GM21529 (cell line): Measurements from ENCODE around the gene TTLL9.
"Not testable (repeated sequence)": the region's sequence is repeated elsewhere in the genome, so short reads cannot be mapped to it uniquely, and the experiment has no call there.

Experiments
- ATAC-seq: cut with Tn5 transposase; IDR thresholded peaks from one replicate; pipeline ENCODE4 v1.9.1; 2021; ENCODE audit not compliant: unreplicated experiment

TTLL9 gene, protein sequence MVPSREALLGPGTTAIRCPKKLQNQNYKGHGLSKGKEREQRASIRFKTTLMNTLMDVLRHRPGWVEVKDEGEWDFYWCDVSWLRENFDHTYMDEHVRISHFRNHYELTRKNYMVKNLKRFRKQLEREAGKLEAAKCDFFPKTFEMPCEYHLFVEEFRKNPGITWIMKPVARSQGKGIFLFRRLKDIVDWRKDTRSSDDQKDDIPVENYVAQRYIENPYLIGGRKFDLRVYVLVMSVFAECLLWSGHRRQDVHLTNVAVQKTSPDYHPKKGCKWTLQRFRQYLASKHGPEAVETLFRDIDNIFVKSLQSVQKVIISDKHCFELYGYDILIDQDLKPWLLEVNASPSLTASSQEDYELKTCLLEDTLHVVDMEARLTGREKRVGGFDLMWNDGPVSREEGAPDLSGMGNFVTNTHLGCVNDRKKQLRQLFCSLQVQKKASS

DNA sequence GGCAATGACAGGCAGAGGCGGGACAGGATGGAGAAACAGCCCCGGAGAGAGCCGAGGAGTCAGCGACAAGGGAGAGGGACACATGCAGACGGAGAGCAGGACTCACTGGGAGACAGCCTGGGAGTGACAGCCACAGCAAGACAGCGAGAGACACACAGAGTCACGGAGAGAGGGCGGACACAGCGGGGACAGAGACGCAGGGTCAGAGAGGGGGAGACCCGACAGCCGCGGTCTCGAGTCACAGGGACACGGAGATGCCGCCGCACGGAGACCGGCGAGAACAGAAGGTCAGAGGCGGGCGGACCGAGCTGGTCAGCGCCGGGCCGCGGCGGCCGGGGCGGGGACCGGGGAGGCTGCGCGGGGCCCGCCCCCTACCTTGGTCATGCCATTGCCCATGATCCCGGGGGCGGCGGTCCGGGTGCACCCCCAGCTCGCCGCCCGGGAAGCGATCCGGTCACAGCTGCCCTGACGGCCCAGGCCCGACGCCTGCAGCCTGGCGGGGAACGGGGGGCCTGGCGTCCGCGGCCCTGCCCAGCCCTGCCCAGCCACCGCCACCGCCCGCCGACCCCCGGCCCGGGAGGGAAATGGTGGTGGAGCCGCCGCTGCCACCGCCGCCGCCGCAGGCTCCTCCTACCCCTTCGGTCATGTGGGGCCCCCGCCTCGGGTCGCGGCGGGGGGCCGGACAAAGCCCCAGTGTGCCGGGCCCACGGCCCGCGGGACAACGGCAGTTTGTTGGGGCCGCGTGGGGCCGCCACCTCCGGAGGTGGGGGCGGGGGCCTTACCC lies at the start of gene TTLL9, which contains the start of gene DUSP15:
Gene TTLL9 (plus strand): TSS at position 693 of the 784 bp plus-strand sequence. CDS start 493 bp downstream, outside the sequence.
Gene DUSP15 (minus strand): TSS at position 586 of the 784 bp plus-strand sequence. CDS start 190 bp downstream, at position 396.
- ATAC-seq: no peak

- ATAC-seq: no peak
Observed at GRCh38 chr20:31821427-31821826, 49.0 kb upstream of the TTLL9 start.

- ATAC-seq: peak; percentile 62
Observed at GRCh38 chr20:31822421-31823330, 47.8 kb upstream of the TTLL9 start.

- no peak for ATAC-seq
Observed at GRCh38 chr20:31823360-31824124, 46.9 kb upstream of the TTLL9 start.

DNA sequence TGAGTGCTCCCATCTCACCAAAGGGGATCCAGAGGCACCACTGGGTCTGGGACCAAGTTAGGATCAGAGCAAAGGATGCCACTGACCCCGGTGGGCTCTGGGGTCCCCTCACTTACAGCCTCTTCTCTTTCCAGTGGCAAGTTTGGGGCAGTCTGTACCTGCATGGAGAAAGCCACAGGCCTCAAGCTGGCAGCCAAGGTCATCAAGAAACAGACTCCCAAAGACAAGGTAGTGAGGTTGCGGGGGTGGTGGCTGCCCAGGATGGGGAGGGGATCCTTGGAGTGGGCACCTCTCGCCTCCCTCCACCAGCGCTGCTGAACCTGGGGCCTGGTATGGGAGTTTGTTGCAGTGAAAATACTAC lies 46.3 kb upstream of the TTLL9 start:
- no peak for ATAC-seq

DNA sequence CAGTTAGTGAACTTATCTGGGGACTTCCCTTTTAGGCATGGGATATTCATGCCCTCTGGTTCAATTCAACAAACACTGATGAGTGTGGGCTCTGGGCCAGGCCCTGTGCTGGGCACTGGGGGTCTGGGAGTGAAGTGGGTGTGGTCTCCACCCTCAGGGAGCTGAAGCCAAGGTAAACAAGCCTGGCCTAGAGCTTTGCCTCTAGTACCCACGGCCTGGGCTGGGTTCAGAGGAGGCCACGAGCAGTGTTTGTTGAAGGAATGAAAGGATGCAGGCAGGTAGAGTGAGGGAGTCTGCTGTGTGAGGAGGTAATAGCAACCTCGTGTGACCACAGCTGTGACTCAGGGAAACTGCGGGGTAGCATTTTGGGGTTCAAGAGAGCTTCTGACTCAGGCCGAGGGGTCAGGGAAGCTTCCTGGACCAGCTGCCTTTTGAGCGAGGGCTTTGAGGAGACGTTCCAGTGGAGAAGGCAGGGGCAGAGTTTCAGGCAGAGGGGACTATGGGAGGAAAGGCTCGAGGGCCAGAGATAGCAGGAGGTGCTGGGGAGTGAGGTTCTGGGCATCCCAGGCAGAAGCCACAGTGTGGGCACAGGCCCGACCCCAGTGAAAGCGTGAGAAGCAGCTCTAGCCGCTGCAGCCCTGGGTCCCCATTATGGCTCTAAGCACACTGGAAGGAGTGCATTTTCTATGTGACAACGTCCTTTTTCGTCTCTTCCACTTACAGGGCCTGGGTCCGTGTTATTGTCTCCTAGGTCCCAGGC lies 45.7 kb upstream of the TTLL9 start:
- ATAC-seq: no peak

DNA sequence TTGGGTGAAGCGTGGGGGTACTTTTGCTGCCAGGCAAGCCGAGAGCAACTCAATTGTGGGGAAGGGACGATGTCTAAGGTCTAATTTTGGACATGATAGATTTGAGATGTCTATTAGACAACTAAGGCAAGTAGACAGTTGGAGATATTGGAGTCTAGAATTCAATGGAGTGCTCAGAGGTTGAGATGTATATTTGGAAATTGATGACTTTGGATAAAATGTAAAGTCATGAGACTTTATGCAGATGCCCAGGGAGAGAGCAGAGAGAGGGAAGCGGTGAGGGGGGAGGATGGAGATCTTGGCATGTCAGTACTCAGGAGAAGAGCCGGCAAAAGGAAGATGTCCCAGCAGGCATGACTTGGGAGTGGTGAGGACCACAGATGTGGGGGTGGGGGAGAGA lies 44.4 kb upstream of the TTLL9 start:
- no peak for ATAC-seq

GRCh38 chr20:31827059-31827458 lies 43.4 kb upstream of the TTLL9 start:
- ATAC-seq: no peak

DNA sequence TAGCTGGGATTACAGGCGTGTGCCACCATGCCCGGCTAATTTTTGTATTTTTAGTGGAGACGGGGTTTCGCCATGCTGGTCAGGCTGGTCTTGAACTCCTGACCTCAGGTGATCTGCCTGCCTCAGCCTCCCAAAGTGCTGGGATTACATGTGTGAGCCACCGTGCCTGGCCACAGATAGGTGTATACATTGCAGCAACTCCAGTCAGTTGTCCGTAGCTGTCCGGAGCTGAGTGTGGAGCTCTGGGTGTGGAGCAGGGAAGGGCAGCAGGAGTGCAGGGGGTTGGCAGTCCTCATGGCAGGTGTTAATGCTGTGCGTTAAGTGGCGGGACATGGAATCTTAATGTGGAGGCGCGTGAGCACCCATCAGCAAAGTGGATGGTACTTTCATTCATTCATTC lies 42.4 kb upstream of the TTLL9 start:
- ATAC-seq: not testable (repeated sequence)

- no peak for ATAC-seq
Observed at GRCh38 chr20:31829731-31830130, 40.7 kb upstream of the TTLL9 start.

DNA sequence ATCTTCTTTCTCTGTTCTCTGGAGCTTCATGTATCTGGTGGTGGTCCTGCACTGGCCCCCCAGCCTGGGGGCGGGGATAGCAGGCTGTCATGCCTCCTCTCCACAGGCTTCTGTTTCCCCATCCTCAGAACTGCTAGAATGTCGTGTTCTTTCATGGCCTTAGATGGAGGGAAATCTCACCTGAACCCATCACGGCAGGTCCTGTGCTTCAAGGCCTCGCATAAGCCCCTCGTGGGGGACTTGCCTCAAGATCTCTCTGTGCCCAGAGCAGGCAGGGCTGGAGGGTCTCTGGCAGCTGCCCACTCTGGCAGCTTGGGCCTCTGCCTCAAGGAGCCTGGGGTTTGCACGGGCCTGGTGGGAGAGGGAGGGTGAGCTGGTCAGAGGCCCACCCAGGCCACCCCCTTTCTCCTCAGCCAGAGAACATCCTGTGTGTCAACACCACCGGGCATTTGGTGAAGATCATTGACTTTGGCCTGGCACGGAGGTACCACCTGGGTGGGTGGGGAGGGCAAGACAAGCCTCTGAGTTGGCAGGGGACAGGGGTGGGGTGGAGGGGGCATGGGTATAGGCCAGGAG lies 39.9 kb upstream of the TTLL9 start:
- ATAC-seq: no peak

GRCh38 chr20:31831211-31831610 lies 39.2 kb upstream of the TTLL9 start:
- ATAC-seq: no peak

GRCh38 chr20:31831771-31832306 lies 38.6 kb upstream of the TTLL9 start:
- ATAC-seq: no peak

- ATAC-seq: no peak
Observed at GRCh38 chr20:31833130-31833930, 37.1 kb upstream of the TTLL9 start.

- ATAC-seq: no peak
Observed at GRCh38 chr20:31833931-31834521, 36.4 kb upstream of the TTLL9 start.

DNA sequence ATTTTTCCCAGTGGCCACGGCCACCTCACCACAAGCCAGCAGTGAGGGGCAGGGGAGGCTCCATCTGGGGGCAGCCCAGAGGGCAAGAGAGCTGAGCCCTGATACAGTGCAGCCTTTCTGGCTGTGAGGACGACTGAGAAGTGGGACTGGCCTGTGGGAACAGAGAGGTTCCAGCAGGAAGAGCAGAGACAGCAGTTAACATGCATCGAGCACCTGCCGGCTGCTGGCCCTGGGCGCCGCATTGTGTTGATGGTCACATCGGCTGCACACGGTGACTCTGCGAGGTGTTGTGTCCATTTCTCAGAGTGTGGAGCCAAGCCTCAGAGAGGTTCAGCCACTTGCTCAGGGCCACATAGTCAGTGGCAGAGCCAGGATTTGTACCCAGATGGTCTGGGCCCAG lies 34.9 kb upstream of the TTLL9 start:
- ATAC-seq: no peak

GRCh38 chr20:31835977-31836852 lies 34.2 kb upstream of the TTLL9 start:
- peak; percentile 59 for ATAC-seq
